Measurements from ENCODE around the gene TRIM24. TPM values are rescaled to one million over a fixed set of nuclear protein-coding genes. Genes with fewer than 3 reads are reported as not detected.

The TRIM24 gene
- total and polyA plus RNA-seq, 2 of the 13 experiments (the other 11 are each of a cell fraction or from before 2014, with no cell fraction given) = 100 to 106 TPM

- no peak for TF ChIP-seq ZBTB10 (CRISPR knock-in tag; IDR thresholded peaks at IDR 0.05; ENCODE audit: borderline replicate concordance)
- no peak for TF ChIP-seq HDAC2 (CRISPR knock-in tag; IDR thresholded peaks at IDR 0.05)
- no peak for TF ChIP-seq GPN1 (CRISPR knock-in tag; IDR thresholded peaks at IDR 0.05; ENCODE audit: borderline replicate concordance)
- no peak for TF ChIP-seq JUND (CRISPR knock-in tag; IDR thresholded peaks at IDR 0.05)
- no peak for TF ChIP-seq ZBTB39 (CRISPR knock-in tag; IDR thresholded peaks at IDR 0.05)
- TF ChIP-seq SOX6 (IDR thresholded peaks at IDR 0.05) = no peak
- peak; percentile 22; the same call in 1 of the 2 replicates for TF ChIP-seq SOX6 (CRISPR knock-in tag; IDR thresholded peaks at IDR 0.05)
- TF ChIP-seq FUBP1 (CRISPR knock-in tag; IDR thresholded peaks at IDR 0.05; ENCODE audit: borderline replicate concordance) = no peak
- TF ChIP-seq GABPB1 (CRISPR knock-in tag; IDR thresholded peaks at IDR 0.05) = no peak
- no peak for TF ChIP-seq NFYC (CRISPR knock-in tag; IDR thresholded peaks at IDR 0.05)
- peak; percentile 90 for TF ChIP-seq ZNF232 (CRISPR knock-in tag; IDR thresholded peaks at IDR 0.05; ENCODE audit: borderline replicate concordance)
- no peak for TF ChIP-seq BRF2 (CRISPR knock-in tag; IDR thresholded peaks at IDR 0.05)
- TF ChIP-seq TBX2 (CRISPR knock-in tag; IDR thresholded peaks at IDR 0.05; ENCODE audit: borderline replicate concordance) = no peak; the same call in 1 of the 2 replicates
- no peak for TF ChIP-seq ZNF225 (CRISPR knock-in tag; IDR thresholded peaks at IDR 0.05)
- TF ChIP-seq ZFP91 (CRISPR knock-in tag; IDR thresholded peaks at IDR 0.05; ENCODE audit: borderline replicate concordance) = no peak
- TF ChIP-seq GTF3A (CRISPR knock-in tag; conservative IDR thresholded peaks at IDR 0.05) = no peak
- no peak for TF ChIP-seq KDM5A (IDR thresholded peaks at IDR 0.05; ENCODE audit: borderline replicate concordance, low read length)
- TF ChIP-seq SAP130 (CRISPR knock-in tag; IDR thresholded peaks at IDR 0.05; ENCODE audit: low read depth) = 0 out of 2 replicates have a peak, but pooled peaks have one; percentile 17
- no peak for TF ChIP-seq AHR (CRISPR knock-in tag; IDR thresholded peaks at IDR 0.05)
- no peak for TF ChIP-seq ZNF704 (CRISPR knock-in tag; IDR thresholded peaks at IDR 0.05; ENCODE audit: borderline replicate concordance)
These were observed 104.3 kb downstream of the TRIM24 start (continued) for GRCh38 chr7:138564365-138564764.
